C4-2B (cell line): ENCODE measurements around the gene IFT172.

Source experiments
- CTCF ChIP-seq: fragments of 450-650 bp; conservative IDR thresholded peaks from 2 replicates; pipeline ENCODE4 v1.5.1; 2017; ENCODE audit warnings: mild to moderate bottlenecking
- ZFX ChIP-seq: fragments of 450-650 bp; IDR thresholded peaks from 2 replicates; pipeline ENCODE4 v1.6.1; 2017

GRCh38 chr2:27492557-27492956 lies 3.0 kb upstream of the IFT172 start:
- TF ChIP-seq CTCF (no peak), ZFX (no peak)
